ENCODE measurements around the gene FBN1.

Gene FBN1

GRCh38 chr15:48645558-48646330, at the start of gene FBN1:
FBN1 (minus strand) TSS chr15:48645709; CDS start chr15:48644769, 940 bp downstream.
- peak; percentile 89 for DNase-seq (ENCODE audit: low read depth)

DNA sequence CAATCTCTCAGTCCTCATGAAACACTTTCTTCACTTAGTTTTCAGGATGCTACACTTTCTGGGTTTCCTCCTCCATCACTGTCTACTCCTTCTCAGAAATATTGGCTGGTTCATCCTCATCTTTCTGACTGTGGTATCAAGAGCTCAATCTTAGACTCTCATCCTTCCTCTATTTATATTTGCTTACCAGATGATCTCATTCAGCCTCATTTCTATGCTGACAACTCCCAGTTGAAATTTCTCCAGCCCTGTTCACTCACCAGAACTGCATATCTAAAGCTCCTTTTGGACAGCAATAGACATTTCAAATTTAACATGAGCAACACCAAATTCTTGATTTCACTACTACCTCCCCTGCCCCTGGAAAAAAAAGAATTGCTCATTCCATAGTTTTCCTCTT, 48.0 kb upstream of the FBN1 start:
- peak; percentile 65 for DNase-seq (ENCODE audit: low read depth)

DNA sequence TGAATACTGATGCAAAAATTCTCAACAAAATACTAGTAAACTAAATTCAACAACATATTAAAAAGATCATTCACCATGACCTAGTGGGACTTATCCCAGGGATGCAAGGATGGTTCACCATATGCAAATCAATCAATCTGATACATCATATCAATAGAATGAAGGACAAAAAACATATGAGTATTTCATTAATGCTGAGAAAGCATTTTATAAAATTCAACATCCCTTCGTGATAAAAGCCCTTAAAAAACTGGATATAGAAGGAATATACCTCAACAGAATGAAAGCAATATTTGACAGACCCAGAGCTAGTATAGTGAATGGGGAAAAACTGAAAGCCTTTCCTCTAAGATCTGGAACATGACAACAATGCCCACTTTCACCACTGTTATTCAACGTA, 43.0 kb upstream of the FBN1 start:
- no peak for DNase-seq (ENCODE audit: low read depth)

DNA sequence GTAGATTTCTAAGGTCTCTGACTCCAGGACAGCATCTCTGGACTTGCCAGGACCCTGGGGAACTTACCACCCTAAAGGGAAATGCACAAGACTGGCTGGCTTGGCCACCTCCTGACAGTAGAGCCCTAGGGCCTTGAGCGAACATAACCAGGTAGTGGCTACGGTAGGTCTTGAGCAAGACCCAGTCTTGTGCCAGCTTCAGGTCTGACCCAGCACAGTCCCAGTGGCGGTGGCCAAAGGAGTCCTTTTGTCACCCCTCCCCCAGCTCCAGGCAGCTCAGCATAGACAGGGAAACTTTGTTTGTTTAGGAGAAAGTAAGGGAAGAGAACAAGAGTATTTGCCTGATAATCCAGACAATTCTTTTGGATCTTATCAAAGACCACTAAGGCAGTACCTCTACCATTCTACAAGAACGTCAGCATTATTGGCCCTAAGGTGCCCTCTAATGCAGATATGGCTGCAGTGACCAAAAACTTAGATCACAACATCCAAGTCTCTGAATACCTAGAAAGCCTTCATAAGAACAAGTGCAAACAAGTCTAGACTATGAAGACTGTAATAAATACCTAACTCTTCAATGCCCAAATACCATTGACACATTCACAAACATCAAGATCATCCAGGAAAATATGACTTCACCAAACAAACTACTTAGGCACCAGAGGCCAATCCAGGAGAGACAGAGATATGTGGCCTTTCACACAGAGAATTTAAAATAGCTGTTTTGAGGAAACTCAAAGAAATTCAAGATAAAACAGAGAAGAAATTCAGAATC, 38.7 kb upstream of the FBN1 start:
- DNase-seq (ENCODE audit: low read depth): no peak

DNA sequence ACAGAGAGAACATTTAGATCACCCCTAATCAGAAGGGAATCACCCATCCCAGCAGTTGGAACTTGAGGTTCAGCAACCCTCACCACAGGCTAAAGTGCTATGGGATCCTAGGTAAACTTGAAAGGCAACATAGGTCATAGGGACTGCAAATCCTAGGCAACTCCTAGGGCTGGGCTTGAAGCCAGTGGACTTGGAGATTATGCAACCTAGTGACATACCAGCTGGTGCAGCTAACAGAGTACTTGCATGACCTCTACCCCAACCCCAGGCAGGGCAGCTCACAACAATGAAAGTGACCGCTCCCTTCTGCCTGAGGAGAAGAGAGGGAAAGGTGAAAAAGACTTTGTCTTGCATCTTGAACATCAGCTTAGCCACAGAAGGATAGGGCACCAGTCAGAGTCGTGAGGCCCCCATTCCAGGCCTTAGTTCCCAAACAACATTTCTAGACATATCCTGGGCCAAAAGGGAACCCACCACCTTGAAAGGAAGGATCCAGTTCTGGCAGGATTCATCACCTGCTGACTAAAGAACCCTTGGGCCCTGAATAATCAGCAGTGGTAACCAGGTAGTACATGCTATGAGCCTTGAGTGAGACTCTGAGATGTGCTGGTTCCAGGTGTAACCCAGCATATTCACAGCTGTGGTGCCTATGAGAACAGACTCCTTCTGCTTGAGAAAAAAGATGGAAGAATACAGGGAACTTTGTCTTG, 37.6 kb upstream of the FBN1 start:
- DNase-seq (ENCODE audit: low read depth): peak; percentile 63

GRCh38 chr15:48681353-48681752, 35.8 kb upstream of the FBN1 start:
- no peak for DNase-seq (ENCODE audit: low read depth)

DNA sequence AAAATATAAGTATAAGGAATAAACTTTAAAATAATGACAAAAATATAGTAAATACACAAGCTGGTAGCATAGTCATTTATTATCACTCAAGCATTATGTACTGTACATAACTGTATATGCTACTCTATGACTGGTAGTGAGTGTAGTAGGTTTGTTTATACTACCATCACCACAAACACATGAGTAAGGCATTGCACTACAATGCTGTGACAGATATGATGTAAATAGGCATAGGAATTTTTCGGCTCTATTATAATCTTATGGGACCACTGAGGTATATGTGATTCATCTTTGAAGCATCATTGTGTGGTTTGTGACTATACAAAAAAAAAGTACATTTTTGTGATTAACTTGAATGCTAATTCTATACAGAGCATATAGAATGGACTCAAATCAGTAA, 35.3 kb upstream of the FBN1 start:
- no peak for DNase-seq (ENCODE audit: low read depth)

DNA sequence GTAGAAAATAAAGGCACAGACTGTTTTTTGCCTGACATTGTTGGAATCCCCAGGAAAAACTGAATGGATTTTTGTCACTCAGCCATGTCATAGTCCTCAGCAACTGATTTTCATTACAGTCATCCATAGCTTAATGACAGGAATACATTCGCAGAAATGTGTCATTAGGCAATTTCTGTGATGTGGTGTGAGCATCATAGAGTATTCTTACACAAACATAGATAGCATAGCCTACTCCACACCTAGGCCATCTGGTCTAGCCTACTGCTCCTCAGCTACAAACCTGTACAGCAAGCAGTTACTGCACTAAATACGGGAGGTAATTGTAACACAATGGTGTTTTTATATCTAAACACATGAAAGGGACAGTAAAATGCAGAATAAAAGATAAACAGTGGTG, 34.4 kb upstream of the FBN1 start:
- DNase-seq (ENCODE audit: low read depth): no peak

- no peak for DNase-seq (ENCODE audit: low read depth)
These were observed 33.3 kb upstream of the FBN1 start for GRCh38 chr15:48678851-48679250.

DNA sequence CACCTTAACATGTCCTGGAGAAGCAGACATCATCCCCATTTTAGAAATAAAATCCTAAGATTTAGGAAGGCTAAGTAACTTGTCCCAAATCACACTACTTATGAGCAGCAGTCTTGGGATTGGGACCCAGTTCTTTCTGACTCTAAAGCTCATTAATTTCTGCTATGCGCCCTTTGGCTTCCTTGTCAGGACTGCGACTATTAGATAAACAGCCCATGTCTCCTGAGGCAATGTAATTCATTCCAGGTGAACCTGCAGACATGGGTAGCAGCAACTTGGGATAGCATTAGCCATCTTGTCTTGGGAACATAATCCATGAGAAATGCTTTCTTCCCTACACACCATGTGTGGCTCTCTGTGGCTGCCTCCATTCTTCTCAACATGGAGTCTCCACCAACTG, 32.3 kb upstream of the FBN1 start:
- no peak for DNase-seq (ENCODE audit: low read depth)

DNA sequence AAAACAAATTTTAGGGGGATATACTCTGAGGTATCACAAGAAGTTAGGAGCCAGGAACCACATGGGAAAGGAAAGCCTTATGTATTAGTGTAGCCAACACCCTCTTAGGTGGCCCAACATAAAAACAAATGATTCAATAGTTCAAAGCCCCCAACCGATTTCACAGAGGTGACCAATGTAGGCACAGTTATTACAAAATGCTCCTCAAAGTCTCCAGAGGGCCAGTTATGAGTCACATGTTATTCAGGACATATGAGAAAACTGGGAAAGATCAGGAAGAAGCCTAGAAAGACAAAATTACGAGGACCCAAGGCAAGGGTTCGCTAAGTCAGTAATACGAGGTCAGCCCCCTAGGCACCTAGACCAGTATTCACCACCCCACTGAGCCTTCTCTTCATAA, 29.9 kb upstream of the FBN1 start:
- no peak for DNase-seq (ENCODE audit: low read depth)

DNA sequence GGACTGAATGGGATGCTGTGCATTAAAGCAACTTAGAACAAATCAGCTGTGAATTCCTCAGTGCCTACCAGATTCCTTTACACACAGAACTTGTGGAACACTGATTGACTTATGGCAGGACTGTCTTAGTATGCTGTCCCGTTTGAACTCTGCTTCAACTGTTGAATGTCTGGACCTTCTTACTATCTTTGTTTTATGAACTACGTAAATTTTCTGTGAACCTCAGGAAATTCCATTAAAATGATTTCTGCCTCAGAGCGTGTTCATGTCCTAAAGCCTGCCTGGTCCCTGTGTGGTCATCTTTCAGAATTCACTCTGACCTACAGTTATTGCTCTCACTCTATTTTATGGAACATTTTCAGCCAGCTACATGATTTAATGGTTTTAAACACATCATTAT, 29.4 kb upstream of the FBN1 start:
- no peak for DNase-seq (ENCODE audit: low read depth)

DNA sequence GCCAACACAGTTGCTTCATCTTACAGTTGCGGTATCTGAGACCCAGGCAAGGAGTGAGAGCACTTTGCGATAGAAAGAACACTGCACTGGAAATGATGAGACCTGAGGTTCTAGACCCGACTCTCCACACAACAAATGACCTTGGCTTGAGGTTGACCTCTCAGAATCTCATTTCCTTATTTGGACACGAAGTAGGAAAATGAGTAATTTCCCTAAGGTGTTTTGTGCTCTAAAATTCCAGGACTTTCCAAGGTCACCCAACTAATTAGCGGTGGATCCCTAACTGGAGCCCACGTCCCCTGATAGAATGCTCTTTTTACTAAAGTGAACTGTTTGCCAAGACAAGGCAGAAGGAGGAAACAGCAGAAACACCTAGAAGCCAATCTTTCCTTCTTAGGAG, 26.7 kb upstream of the FBN1 start:
- no peak for DNase-seq (ENCODE audit: low read depth)

- DNase-seq (ENCODE audit: low read depth): peak; percentile 96
These were observed 25.9 kb upstream of the FBN1 start for GRCh38 chr15:48671103-48672022.

DNA sequence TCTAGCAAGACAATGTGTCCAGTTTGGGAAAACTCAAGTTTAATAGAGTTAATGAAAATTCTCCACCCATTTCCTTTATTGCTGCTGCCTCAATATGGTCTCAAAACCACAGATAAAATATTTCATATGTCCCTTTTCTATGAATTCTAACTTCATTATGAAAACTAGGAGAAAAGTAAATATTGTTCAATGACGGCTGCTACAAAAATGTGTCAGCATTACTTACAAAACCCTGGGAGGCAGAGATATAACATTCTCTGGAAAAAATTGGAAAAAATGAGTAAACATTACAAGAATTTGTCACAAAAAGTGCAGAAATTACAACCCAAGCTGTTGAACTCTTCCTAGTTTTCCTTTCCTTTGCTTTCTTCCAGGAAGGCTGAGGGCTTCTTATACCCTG, 22.2 kb upstream of the FBN1 start:
- DNase-seq (ENCODE audit: low read depth): no peak

DNA sequence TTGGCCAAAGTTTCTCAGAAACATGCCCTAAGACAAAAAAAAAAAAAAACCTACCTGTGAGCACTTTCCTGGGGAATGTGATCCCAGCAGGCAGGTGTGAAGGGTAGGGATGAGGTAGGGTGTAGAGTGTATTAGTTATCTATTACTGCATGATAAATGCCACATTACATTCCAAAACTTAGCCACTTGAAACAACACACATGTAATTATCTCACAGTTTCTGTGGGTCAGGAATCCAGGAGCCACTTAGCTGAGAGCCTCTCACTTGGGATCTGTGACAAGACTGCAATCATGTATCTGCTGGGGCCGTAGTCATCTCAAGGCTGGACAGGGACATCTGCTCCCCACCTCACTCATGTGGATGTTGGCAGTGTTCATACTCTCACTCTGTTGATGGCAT, 18.9 kb upstream of the FBN1 start:
- DNase-seq (ENCODE audit: low read depth): no peak

- no peak for DNase-seq (ENCODE audit: low read depth)
These were observed 12.6 kb upstream of the FBN1 start for GRCh38 chr15:48657950-48658591.

GRCh38 chr15:48654801-48655200, 9.3 kb upstream of the FBN1 start:
- DNase-seq (ENCODE audit: low read depth): no peak

- no peak for DNase-seq (ENCODE audit: low read depth)
These were observed 8.6 kb upstream of the FBN1 start for GRCh38 chr15:48653913-48654670.

GRCh38 chr15:48653216-48653615, 7.7 kb upstream of the FBN1 start:
- DNase-seq (ENCODE audit: low read depth): no peak
